ENCODE results near the gene ZSCAN25. TPM values are rescaled to one million over a fixed set of nuclear protein-coding genes. Genes with fewer than 3 reads are reported as not detected.

ZSCAN25 gene
- total RNA-seq, 2 experiments from 2014 or later, result 28.5 to 31.1 TPM

DNA sequence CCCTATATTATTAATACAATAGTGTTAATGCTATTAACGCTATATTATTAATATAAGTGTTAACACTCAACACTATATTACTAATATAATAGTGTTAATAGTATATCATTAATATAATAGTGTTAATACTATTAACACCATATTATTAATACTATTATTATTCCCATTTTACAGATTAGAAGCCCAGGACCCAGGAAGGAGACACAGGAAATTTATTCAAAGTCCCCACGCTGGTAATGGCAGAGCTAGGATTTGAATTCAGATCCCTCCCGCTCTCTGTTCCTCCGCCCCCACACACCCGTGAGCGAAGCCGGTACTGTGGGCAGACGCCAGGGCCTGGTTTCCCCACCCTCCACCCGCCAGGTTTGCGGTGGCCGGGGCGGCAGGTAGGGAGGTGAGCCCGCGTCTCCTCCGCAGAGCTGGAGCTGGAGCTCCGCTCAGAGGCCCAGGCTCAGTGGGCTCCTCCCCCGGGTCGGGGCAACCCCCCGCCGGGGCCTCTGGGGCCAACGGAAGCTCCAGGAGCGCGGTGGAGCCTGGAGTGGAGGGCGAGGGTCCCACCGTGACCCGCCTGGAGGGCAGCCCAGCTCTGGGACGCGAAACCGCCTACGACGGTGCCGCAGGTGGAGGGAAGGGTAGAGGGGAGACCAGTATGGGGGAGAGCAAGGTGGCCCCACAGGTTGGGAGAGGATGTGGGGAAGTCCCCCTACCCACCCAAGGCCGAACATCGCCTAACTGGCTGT lies 18.8 kb upstream of the ZSCAN25 start, which contains the start of gene TMEM225B:
Gene TMEM225B (plus strand): TSS at position 506 of the 740 bp plus-strand sequence. CDS start 6,122 bp downstream, outside the sequence.
- ChIA-PET POLR2A (no interaction called here), CTCF (interaction anchor here (1.1 to 1.6 kb wide), 2 partner anchors 11 to 19 kb away, joined by 3 to 6 read pairs; partner anchors contain the start of gene ZSCAN25)
- no peak within 1 kb of the TSS for H3K27ac Mint-ChIP-seq
- H3K9me3 Mint-ChIP-seq, result no peaks in the 10 kb centered on the region
- peaks cover 4% of the 10 kb centered on the region for H3K4me1 Mint-ChIP-seq
- H3K36me3 Mint-ChIP-seq (ENCODE audit: low read depth), result no peaks in the 10 kb centered on the region
- no peak within 1 kb of the TSS for H3K4me3 Mint-ChIP-seq
- H3K27me3 Mint-ChIP-seq, result no peaks in the 10 kb centered on the region
- peak; percentile 74 for DNase-seq

DNA sequence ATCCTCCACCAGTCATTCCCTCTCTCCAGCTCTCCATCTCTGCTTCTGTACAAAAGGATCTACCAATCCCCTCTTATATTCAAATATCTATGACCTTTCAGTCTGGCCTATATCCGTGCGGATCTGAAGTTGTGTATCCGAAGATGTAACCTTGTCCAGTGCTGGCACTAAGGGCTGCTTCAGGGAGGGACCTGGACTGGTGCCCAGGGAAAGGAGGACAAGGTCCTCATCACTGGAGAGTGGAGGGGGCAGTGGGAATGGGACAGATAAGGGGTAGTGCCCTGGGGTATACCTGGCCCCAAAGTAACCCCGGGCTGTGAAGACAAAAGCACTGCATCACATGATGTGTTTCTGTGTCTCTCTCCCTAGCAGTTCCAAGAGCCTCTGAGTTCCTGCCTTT lies 16.9 kb upstream of the ZSCAN25 start:
- Mint-ChIP-seq H3K27ac (no peak overlapping the region), H3K4me3 (no peak overlapping the region), H3K4me1 (peaks cover 6% of the 10 kb centered on the region), H3K27me3 (no peaks in the 10 kb centered on the region), H3K36me3 (ENCODE audit: low read depth) (no peaks in the 10 kb centered on the region), H3K9me3 (no peaks in the 10 kb centered on the region)
- no peak for DNase-seq
- ChIA-PET CTCF (no interaction called here), POLR2A (no interaction called here)

DNA sequence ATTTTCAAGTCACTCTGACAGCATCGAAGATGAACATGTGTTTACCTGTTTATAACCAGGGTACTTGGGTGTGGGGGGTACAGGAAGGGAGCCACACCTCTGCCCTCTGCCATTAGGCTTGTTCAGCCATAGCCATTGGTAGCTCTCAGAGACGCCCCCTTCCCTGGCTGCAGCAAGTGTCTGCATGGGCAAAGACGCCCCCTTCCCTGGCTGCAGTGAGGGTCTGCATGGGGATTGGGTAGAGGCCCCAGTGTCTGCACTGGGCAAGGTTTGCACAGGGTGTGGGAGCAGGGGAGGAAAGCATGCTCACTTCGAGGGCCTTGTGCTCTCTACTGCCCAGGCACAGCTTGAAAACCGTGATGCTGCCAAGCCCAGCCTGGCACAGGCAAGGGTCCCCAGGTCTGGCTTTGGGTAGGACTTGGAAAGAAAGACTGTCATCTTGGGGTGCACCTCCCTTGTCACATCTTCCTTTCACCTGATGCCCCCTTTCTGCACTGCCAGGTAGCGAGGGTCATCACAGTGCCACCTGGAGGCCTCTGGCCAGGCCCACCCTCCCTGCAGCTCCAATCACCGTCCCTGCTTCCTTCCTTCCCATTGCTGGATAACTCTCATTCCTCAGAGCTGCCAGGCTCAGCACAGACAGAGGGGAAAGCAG lies 15.0 kb upstream of the ZSCAN25 start:
- Mint-ChIP-seq H3K4me1 (peaks cover 6% of the 10 kb centered on the region), H3K4me3 (no peak overlapping the region), H3K9me3 (no peaks in the 10 kb centered on the region), H3K27me3 (no peaks in the 10 kb centered on the region), H3K36me3 (ENCODE audit: low read depth) (no peaks in the 10 kb centered on the region), H3K27ac (no peak overlapping the region)
- POLR2A ChIA-PET, result no interaction called here
- DNase-seq, result no peak
- CTCF ChIA-PET, result no interaction called here

DNA sequence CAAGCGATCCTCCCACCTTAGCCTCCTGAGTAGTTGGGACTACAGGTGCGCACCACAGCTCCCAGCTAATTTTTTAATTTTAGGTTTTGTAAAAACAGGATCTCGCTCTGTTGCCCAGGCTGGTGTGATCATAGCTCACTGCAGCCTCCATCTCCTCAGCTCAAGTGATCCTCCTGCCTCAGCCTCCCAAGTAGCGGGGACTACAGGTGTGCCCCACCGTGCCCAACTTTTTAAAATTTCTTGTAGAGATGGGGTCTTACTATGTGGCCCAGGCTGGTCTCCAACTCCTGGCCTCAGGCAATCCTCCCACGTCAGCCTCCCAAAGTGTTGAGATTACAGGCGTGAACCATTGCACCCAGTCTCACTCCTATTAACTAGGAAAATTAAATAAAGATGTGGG lies 11.2 kb upstream of the ZSCAN25 start:
- no peaks in the 10 kb centered on the region for H3K9me3 Mint-ChIP-seq
- H3K36me3 Mint-ChIP-seq (ENCODE audit: low read depth), result no peaks in the 10 kb centered on the region
- POLR2A ChIA-PET, result no interaction called here
- DNase-seq, result no peak
- no peak overlapping the region for H3K27ac Mint-ChIP-seq
- no peak overlapping the region for H3K4me3 Mint-ChIP-seq
- H3K27me3 Mint-ChIP-seq, result no peaks in the 10 kb centered on the region
- H3K4me1 Mint-ChIP-seq, result peaks cover 6% of the 10 kb centered on the region
- CTCF ChIA-PET, result no interaction called here

DNA sequence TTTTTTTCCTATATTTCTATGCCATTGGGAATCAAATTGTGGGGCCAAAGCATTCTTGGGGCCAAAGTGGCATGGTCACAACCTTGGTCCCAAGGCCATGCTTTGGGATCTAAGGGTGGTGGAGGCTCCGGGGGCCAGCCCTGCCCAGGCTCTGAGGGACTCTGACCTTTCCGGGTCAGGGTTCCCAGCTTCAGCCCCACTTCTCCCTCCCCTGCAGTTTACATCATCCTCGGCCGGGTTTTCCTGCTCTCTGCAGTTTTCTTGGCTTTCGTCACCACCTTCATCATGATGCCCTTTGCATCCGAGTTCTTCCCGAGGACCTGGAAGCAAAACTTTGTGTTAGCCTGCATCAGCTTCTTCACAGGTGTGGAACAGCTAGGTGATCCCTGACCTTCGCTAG lies 10.2 kb upstream of the ZSCAN25 start:
- DNase-seq, result no peak
- H3K9me3 Mint-ChIP-seq, result no peaks in the 10 kb centered on the region
- ChIA-PET CTCF (interaction anchor here (0.7 kb wide), 1 partner anchor 1269 kb away, joined by 3 read pairs; the partner anchor contains the start of gene SRRT), POLR2A (no interaction called here)
- H3K27me3 Mint-ChIP-seq, result no peaks in the 10 kb centered on the region
- H3K4me3 Mint-ChIP-seq, result no peak overlapping the region
- H3K4me1 Mint-ChIP-seq, result peaks cover 5% of the 10 kb centered on the region
- no peak overlapping the region for H3K27ac Mint-ChIP-seq
- H3K36me3 Mint-ChIP-seq (ENCODE audit: low read depth), result no peaks in the 10 kb centered on the region

DNA sequence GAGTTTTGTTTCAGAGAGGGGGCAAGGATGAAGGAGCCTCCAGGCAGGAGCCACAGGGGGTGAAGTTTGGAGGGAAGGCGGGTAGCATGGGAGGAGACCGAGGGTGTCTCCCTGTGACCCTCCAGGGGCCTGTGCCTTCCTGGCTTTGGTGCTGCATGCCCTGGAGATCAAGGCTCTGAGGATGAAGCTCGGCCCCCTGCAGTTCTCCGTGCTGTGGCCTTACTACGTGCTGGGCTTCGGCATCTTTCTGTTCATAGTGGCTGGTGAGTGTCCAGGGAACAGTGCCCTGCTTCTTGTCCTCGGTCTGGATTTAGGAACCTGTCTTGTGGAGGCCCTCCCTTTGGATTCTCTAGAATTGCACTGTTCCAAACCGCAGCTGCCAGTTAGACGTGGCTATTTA lies 9.2 kb upstream of the ZSCAN25 start:
- no peak for DNase-seq
- Mint-ChIP-seq H3K27me3 (no peaks in the 10 kb centered on the region), H3K4me3 (no peak overlapping the region), H3K4me1 (peaks cover 5% of the 10 kb centered on the region), H3K9me3 (no peaks in the 10 kb centered on the region), H3K27ac (no peak overlapping the region), H3K36me3 (ENCODE audit: low read depth) (no peaks in the 10 kb centered on the region)
- POLR2A ChIA-PET, result no interaction called here
- CTCF ChIA-PET, result interaction anchor here (1.6 kb wide), 1 partner anchor 9 kb away, joined by 3 read pairs; the partner anchor contains the start of gene ZSCAN25

DNA sequence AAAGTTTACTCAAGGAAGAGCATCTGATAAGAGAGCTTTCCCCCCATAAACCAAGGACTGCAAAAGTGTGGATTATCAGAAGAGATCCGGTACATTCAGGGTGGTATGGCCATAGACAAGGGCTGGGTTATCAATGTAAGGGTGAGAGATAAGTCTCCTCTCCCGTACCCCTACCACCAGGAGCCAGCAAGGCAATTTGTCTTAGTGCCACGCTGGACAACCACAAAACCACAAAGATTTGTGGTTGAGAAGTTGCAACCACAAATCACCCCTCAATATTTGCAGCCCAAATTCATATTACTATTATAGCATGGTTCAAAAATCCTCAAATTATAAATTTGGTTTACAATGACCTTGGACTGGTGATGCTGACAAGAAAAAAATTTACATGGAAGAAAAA lies 2.3 kb upstream of the ZSCAN25 start:
- H3K4me1 Mint-ChIP-seq, result peaks cover 48% of the 10 kb centered on the region
- no peak overlapping the region for H3K27ac Mint-ChIP-seq
- H3K27me3 Mint-ChIP-seq, result peaks cover 5% of the 10 kb centered on the region
- CTCF ChIA-PET, result interaction anchor here (1.6 kb wide), 1 partner anchor 10 kb away, joined by 3 read pairs; no protein-coding TSS in a partner anchor
- peaks cover 9% of the 10 kb centered on the region for H3K9me3 Mint-ChIP-seq
- H3K4me3 Mint-ChIP-seq, result no peak overlapping the region
- H3K36me3 Mint-ChIP-seq (ENCODE audit: low read depth), result peaks cover 19% of the 10 kb centered on the region
- POLR2A ChIA-PET, result no interaction called here
- no peak for DNase-seq

DNA sequence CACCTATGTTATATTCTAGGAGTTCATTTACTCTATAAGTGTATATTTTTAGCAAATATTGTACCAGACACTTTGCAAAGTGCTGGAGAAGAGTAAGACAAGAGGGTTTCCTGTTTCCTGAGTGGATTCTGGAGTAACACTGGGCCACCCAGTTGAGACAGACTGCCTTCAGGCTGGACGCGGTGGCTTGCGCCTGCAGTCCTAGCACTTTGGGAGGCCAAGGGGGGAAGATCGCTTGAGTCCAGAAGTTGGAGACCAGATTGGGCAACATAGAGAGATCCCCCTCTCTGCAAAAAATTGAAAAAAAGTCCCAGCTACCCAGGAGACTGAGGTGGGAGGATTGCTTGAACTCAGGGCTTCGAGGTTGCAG lies 772 bp upstream of the ZSCAN25 start:
- DNase-seq, result no peak
- H3K4me3 Mint-ChIP-seq, result peak overlapping the region; percentile 98
- peaks cover 9% of the 10 kb centered on the region for H3K9me3 Mint-ChIP-seq
- POLR2A ChIA-PET, result no interaction called here
- H3K27ac Mint-ChIP-seq, result peak overlapping the region; percentile 94
- CTCF ChIA-PET, result interaction anchor here (1.2 to 1.8 kb wide), 2 partner anchors 8 to 18 kb away, joined by 3 to 6 read pairs; partner anchors contain the start of gene TMEM225B
- H3K4me1 Mint-ChIP-seq, result peaks cover 55% of the 10 kb centered on the region
- peaks cover 5% of the 10 kb centered on the region for H3K27me3 Mint-ChIP-seq
- peaks cover 33% of the 10 kb centered on the region for H3K36me3 Mint-ChIP-seq (ENCODE audit: low read depth)

DNA sequence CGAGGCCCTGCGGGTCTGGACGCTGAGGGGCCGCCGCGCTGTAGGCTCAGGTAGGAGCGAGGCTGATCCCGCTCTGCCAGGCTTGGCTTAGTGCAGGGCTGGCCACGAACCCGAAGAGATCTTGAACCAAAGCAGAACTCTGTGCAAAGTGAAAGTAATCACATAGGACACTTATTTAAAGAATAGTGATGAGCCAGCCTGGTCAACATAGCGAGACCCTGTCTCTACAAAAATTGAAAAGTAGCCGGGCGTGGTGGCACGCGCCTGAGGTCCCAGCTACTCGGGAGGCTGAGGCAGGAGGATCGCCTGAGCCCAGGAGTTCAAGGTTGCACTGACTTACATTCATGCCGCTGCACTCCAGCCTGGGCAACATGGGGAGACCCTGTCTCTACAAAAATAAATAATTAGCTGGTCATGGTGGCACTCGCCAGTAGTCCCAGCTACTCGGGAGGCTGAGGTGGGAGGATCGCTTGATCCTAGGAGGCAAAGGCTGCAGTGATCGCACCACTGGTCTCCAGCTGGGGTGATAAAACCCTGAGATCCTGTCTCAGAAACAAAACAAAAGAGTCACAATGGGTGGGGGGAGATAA lies 541 bp downstream of the ZSCAN25 start:
- Mint-ChIP-seq H3K4me3 (peak overlapping the region; percentile 98), H3K27me3 (peaks cover 5% of the 10 kb centered on the region), H3K27ac (peak overlapping the region; percentile 94), H3K36me3 (ENCODE audit: low read depth) (peaks cover 42% of the 10 kb centered on the region), H3K4me1 (peaks cover 63% of the 10 kb centered on the region), H3K9me3 (peaks cover 9% of the 10 kb centered on the region)
- DNase-seq, result no peak
- CTCF ChIA-PET, result interaction anchor here (0.8 to 1.8 kb wide), 4 partner anchors 9 to 19 kb away, joined by 3 to 6 read pairs (median 4); partner anchors contain the start of gene TMEM225B
- POLR2A ChIA-PET, result no interaction called here

DNA sequence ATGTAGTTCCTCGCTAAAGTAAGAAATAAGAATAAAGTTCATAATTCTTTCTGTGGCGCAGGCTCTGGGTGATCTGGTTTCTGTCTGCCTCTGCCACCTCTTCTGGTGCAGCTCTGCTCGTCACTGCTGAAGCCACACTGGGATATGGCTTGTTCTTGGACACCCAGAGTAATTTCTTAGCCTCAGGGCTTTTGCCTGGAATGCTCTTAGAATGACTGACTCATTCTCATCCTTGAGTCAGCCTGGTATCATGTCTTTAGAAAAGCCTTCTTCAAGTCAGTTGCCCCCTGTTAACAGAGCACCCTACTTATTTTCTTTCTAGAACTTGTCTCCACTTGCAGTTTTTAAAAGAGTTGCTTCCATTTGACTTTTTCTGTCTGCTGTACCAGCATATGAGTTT lies 2.0 kb downstream of the ZSCAN25 start:
- ChIA-PET CTCF (no interaction called here), POLR2A (no interaction called here)
- DNase-seq, result no peak
- H3K36me3 Mint-ChIP-seq (ENCODE audit: low read depth), result peaks cover 57% of the 10 kb centered on the region
- H3K9me3 Mint-ChIP-seq, result peaks cover 4% of the 10 kb centered on the region
- peaks cover 5% of the 10 kb centered on the region for H3K27me3 Mint-ChIP-seq
- peak overlapping the region; percentile 78 for H3K27ac Mint-ChIP-seq
- peaks cover 77% of the 10 kb centered on the region for H3K4me1 Mint-ChIP-seq
- peak overlapping the region; percentile 98 for H3K4me3 Mint-ChIP-seq

DNA sequence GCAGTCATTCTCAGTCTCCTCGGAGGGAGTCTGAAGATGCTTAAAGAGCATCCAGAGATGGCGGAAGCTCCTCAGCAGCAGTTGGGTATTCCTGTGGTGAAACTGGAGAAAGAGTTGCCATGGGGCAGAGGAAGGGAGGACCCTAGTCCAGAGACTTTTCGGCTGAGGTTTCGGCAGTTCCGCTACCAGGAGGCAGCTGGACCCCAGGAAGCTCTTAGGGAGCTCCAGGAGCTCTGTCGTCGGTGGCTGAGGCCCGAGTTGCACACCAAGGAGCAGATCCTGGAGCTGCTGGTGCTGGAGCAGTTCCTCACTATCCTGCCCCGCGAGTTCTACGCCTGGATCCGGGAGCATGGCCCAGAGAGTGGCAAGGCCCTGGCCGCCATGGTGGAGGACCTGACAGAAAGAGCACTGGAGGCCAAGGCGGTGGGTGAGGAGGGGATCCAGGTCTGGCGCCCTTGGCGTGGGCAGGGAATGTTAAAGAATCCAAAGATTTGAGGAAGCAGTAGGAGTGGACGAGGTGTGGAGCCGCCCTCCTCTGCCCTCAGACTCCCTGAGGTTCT lies 2.9 kb downstream of the ZSCAN25 start:
- H3K4me3 Mint-ChIP-seq, result no peak overlapping the region
- peak overlapping the region; percentile 27 for H3K27ac Mint-ChIP-seq
- DNase-seq, result no peak
- H3K4me1 Mint-ChIP-seq, result peaks cover 82% of the 10 kb centered on the region
- peaks cover 4% of the 10 kb centered on the region for H3K9me3 Mint-ChIP-seq
- CTCF ChIA-PET, result no interaction called here
- H3K36me3 Mint-ChIP-seq (ENCODE audit: low read depth), result peaks cover 66% of the 10 kb centered on the region
- POLR2A ChIA-PET, result no interaction called here
- H3K27me3 Mint-ChIP-seq, result peaks cover 5% of the 10 kb centered on the region

DNA sequence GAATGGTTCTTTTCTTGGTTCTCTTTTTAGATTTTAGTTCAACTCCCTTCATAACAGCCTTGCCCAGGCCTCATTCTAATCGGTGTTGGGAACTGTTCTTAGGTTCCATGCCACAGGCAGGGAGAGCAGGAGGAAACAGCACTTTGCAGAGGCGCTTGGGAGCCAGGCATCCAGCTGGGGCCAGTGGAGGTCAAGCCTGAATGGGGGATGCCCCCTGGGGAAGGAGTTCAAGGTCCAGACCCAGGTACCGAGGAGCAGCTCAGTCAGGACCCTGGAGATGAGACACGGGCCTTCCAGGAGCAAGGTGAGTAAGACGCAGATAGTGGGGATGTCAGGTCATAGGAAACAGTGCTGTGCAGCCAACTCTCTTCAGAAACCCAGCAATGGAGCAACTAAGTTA lies 4.5 kb downstream of the ZSCAN25 start:
- peak overlapping the region; percentile 15 for H3K27ac Mint-ChIP-seq
- peaks cover 86% of the 10 kb centered on the region for H3K4me1 Mint-ChIP-seq
- H3K4me3 Mint-ChIP-seq, result no peak overlapping the region
- no peak for DNase-seq
- CTCF ChIA-PET, result no interaction called here
- peaks cover 76% of the 10 kb centered on the region for H3K36me3 Mint-ChIP-seq (ENCODE audit: low read depth)
- POLR2A ChIA-PET, result interaction anchor here (0.6 kb wide), 1 partner anchor 12 kb away, joined by 3 read pairs; no protein-coding TSS in a partner anchor
- H3K9me3 Mint-ChIP-seq, result no peaks in the 10 kb centered on the region
- no peaks in the 10 kb centered on the region for H3K27me3 Mint-ChIP-seq

DNA sequence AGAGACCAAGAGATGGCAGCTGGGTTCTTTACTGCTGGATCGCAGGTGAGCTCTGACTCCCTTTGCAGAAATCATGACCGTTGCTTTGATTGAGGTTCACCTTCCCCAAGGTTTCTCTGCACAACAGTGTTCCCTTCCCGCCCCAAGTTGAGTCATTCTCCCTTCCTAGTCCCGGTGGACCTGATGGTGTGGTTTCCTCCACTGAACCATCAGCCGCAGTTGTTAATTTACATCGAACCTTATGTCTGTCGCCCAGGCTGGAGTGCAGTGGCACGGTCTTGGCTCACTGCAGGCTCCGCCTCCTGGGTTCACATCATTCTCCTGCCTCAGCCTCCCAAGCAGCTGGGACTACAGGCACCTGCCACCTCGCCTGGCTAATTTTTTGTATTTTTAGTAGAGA lies 5.8 kb downstream of the ZSCAN25 start:
- DNase-seq, result no peak
- CTCF ChIA-PET, result no interaction called here
- H3K36me3 Mint-ChIP-seq (ENCODE audit: low read depth), result peaks cover 81% of the 10 kb centered on the region
- POLR2A ChIA-PET, result no interaction called here
- H3K9me3 Mint-ChIP-seq, result no peaks in the 10 kb centered on the region
- H3K4me3 Mint-ChIP-seq, result no peak overlapping the region
- peak overlapping the region; percentile 61 for H3K27ac Mint-ChIP-seq
- peaks cover 81% of the 10 kb centered on the region for H3K4me1 Mint-ChIP-seq
- H3K27me3 Mint-ChIP-seq, result no peaks in the 10 kb centered on the region
